ENCODE data around the gene FAM186B.

- no peak for TF ChIP-seq CTCF (IDR thresholded peaks at IDR 0.05)
- no peak for TF ChIP-seq POLR2A (IDR thresholded peaks at IDR 0.05)
These were observed 43.2 kb upstream of the FAM186B start for GRCh38 chr12:49648712-49649003.
